MM.1S (cell line): ENCODE measurements around the gene NOXO1.

ENCODE experiments used
- EZH2 ChIP-seq: fragments of 300-600 bp; sonication (generic); optimal IDR thresholded peaks from 2 replicates; pipeline ENCODE3; 2017; ENCODE audit warnings: low read depth, mild to moderate bottlenecking, antibody characterized with exemption, low read length, mixed read lengths
- TF ChIP-seq, protein P1 (sequence below): fragments of 300-600 bp; sonication (generic); IDR thresholded peaks from 2 replicates; pipeline ENCODE4 v1.5.1; 2016; ENCODE audit warnings: antibody characterized with exemption, low read length, mixed read lengths

DNA sequence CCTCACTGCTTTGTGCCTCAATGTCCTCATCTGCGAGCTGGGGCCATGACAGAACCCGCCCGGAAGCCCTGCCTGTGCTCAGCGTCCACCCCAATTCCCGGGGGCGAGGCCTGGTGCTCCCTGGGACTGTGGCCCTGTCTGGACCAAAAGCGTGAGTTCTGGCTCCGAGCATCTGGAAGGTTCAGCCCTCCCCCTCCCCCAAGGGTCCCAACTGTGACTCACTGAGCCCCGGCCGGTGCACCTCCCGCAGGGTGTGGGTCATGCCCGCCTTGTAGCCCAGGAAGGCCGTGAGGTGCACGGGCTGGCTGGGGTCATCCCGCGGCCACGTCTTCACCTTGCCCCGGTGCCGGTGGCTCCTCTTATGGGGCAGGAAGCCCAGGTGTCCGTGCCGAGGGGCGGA is 27.5 kb downstream of the NOXO1 start:
- TF ChIP-seq, protein P1, sequence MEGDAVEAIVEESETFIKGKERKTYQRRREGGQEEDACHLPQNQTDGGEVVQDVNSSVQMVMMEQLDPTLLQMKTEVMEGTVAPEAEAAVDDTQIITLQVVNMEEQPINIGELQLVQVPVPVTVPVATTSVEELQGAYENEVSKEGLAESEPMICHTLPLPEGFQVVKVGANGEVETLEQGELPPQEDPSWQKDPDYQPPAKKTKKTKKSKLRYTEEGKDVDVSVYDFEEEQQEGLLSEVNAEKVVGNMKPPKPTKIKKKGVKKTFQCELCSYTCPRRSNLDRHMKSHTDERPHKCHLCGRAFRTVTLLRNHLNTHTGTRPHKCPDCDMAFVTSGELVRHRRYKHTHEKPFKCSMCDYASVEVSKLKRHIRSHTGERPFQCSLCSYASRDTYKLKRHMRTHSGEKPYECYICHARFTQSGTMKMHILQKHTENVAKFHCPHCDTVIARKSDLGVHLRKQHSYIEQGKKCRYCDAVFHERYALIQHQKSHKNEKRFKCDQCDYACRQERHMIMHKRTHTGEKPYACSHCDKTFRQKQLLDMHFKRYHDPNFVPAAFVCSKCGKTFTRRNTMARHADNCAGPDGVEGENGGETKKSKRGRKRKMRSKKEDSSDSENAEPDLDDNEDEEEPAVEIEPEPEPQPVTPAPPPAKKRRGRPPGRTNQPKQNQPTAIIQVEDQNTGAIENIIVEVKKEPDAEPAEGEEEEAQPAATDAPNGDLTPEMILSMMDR = no peak
- no peak for TF ChIP-seq EZH2
